Nephron (organoid): ENCODE data around the gene ARPC2.
A peak's percentile ranks its signal among the peaks of the same experiment; 100 is the strongest.

ENCODE experiments used
- H3K27ac Mint-ChIP-seq, 3 experiments: 2 replicates each; pipeline ENCODE4 v1.8.0; 2020; ENCODE audit warnings: mixed read lengths in 3 of 3, mild to moderate bottlenecking in 2 of 3, moderate library complexity in 1 of 3
- H3K27me3 Mint-ChIP-seq: 2 replicates; pipeline ENCODE4 v1.8.0; 2021; ENCODE audit warnings: low read depth, mild to moderate bottlenecking, moderate library complexity, mixed read lengths
- H3K36me3 Mint-ChIP-seq: 2 replicates; pipeline ENCODE4 v1.8.0; 2020; ENCODE audit warnings: low read depth, mixed read lengths
- H3K4me1 Mint-ChIP-seq: 2 replicates; pipeline ENCODE4 v1.8.0; 2020; ENCODE audit warnings: mixed read lengths
- H3K4me3 Mint-ChIP-seq, 3 experiments: 2 replicates each; pipeline ENCODE4 v1.8.0; 2020; ENCODE audit warnings: mild to moderate bottlenecking in 3 of 3, mixed read lengths in 3 of 3, moderate library complexity in 2 of 3
- H3K9me3 Mint-ChIP-seq: 2 replicates; pipeline ENCODE4 v1.8.0; 2020; ENCODE audit warnings: mixed read lengths
- TF ChIP-seq, protein P1 (sequence below), 3 experiments: fragments of 200-600 bp; sonication (generic); IDR thresholded peaks; one replicate each; pipeline ENCODE4 v1.5.0; 2021; ENCODE audit warnings: antibody characterized with exemption in 3 of 3; ENCODE audit not compliant: unreplicated experiment in 3 of 3

Gene ARPC2

DNA sequence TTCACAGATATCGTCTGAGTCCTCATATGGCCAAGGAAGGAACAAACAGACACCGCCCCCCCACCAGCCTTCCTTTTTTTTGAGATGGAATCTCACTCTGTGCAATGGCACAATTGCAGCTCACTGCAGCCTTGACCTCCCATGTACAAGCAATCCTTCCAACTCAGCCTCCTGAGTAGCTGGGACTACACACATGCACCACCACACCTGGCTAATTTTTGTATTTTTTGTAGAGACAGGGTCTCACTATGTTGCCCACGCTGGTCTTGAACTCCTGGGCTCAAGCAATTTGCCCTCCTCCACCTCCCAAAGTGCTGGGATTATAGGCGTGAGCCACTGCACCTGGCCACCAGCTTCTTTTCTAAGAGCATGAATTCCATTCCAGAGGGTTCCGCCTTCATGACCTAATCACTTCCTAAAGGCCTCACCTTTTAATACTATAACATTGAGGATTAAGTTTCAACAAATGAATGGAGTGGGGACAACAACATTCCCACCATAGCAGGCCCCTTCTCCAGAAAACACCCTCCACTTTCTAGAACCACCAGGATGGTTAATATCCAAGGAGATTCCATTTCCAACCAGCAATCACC, 77.5 kb downstream of the ARPC2 start:
- no peaks in the 10 kb centered on the region for H3K9me3 Mint-ChIP-seq
- H3K4me3 Mint-ChIP-seq: peak overlapping the region; percentile 36 to 63 (median 50)
- TF ChIP-seq, protein P1, sequence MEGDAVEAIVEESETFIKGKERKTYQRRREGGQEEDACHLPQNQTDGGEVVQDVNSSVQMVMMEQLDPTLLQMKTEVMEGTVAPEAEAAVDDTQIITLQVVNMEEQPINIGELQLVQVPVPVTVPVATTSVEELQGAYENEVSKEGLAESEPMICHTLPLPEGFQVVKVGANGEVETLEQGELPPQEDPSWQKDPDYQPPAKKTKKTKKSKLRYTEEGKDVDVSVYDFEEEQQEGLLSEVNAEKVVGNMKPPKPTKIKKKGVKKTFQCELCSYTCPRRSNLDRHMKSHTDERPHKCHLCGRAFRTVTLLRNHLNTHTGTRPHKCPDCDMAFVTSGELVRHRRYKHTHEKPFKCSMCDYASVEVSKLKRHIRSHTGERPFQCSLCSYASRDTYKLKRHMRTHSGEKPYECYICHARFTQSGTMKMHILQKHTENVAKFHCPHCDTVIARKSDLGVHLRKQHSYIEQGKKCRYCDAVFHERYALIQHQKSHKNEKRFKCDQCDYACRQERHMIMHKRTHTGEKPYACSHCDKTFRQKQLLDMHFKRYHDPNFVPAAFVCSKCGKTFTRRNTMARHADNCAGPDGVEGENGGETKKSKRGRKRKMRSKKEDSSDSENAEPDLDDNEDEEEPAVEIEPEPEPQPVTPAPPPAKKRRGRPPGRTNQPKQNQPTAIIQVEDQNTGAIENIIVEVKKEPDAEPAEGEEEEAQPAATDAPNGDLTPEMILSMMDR (IDR thresholded peaks at IDR 0.05; ENCODE audit: unreplicated experiment in 3 of 3): no peak
- peak overlapping the region; percentile 77 to 92 (median 90) for H3K27ac Mint-ChIP-seq
- no peaks in the 10 kb centered on the region for H3K36me3 Mint-ChIP-seq
- peaks cover 52% of the 10 kb centered on the region for H3K4me1 Mint-ChIP-seq
- H3K27me3 Mint-ChIP-seq: no peaks in the 10 kb centered on the region

DNA sequence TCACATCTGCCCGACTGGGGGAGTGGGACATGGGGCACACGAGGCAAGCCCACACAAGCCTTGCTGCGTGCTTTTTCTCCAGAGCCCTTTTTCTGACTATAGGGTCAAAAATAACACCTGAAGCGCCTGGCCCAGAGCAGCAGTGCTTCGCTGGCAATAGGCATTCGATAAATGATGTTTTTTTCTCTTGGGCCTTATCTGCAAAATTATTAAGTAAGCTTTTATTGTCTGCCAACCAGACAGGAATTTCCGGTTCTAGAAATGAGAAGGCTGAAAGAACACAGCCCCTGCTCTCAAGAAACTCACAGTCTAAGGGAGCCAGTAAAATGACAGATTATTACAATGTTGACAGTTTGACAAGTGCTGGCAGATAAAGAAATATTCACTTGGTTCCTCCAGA, 78.0 kb downstream of the ARPC2 start:
- Mint-ChIP-seq H3K4me3 (peak overlapping the region; percentile 29 to 63 (median 36)), H3K36me3 (no peaks in the 10 kb centered on the region), H3K27ac (peak overlapping the region; percentile 77 to 92 (median 90)), H3K9me3 (no peaks in the 10 kb centered on the region), H3K27me3 (no peaks in the 10 kb centered on the region), H3K4me1 (peaks cover 47% of the 10 kb centered on the region)
- TF ChIP-seq, protein P1 (IDR thresholded peaks at IDR 0.05; ENCODE audit: unreplicated experiment in 3 of 3): no peak

- H3K9me3 Mint-ChIP-seq: no peaks in the 10 kb centered on the region
- H3K27me3 Mint-ChIP-seq: no peaks in the 10 kb centered on the region
Measured at GRCh38 chr2:218296200-218296599, 79.2 kb downstream of the ARPC2 start.

GRCh38 chr2:218296847-218297246, 79.9 kb downstream of the ARPC2 start:
- Mint-ChIP-seq H3K9me3 (no peaks in the 10 kb centered on the region), H3K4me3 (no peak overlapping the region), H3K36me3 (no peaks in the 10 kb centered on the region), H3K27me3 (no peaks in the 10 kb centered on the region), H3K4me1 (peaks cover 31% of the 10 kb centered on the region), H3K27ac (peak overlapping the region in 1 of 3 experiments; percentile 11)
- TF ChIP-seq, protein P1 (IDR thresholded peaks at IDR 0.05; ENCODE audit: unreplicated experiment in 3 of 3): no peak

More at GRCh38 chr2:218296200-218296599, 79.2 kb downstream of the ARPC2 start:
- peak overlapping the region in 1 of 3 experiments; percentile 1 for H3K4me3 Mint-ChIP-seq
- H3K27ac Mint-ChIP-seq: peak overlapping the region in 2 of 3 experiments; percentile 18 to 77
- no peaks in the 10 kb centered on the region for H3K36me3 Mint-ChIP-seq
- peaks cover 36% of the 10 kb centered on the region for H3K4me1 Mint-ChIP-seq
- TF ChIP-seq, protein P1 (IDR thresholded peaks at IDR 0.05; ENCODE audit: unreplicated experiment in 3 of 3): no peak

GRCh38 chr2:218298314-218298875, 81.4 kb downstream of the ARPC2 start:
- no peak overlapping the region for H3K4me3 Mint-ChIP-seq
- TF ChIP-seq, protein P1 (IDR thresholded peaks at IDR 0.05; ENCODE audit: unreplicated experiment in 3 of 3): no peak
- H3K36me3 Mint-ChIP-seq: no peaks in the 10 kb centered on the region
- H3K9me3 Mint-ChIP-seq: no peaks in the 10 kb centered on the region
- no peak overlapping the region for H3K27ac Mint-ChIP-seq
- H3K27me3 Mint-ChIP-seq: no peaks in the 10 kb centered on the region
- peaks cover 25% of the 10 kb centered on the region for H3K4me1 Mint-ChIP-seq

DNA sequence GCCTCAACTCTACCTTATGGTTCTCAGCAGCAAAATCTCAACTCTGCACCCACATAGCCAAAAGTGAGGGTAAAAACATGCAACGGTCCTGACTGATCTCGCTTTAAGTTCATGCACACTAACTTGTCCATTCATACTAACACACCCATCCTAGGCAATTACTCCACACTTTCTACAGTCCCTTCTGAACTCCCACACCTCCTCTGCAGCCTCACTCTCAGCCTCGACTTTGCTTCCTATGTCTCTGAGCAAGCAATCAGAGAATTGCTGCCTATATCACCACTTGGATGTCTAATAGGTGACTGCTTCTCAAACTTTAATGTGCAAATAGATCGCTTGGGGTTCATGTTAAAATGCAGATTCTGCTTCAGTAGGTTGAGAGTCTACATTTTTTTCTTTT, 83.2 kb downstream of the ARPC2 start:
- Mint-ChIP-seq H3K4me1 (peaks cover 11% of the 10 kb centered on the region), H3K27me3 (no peaks in the 10 kb centered on the region), H3K36me3 (no peaks in the 10 kb centered on the region), H3K27ac (peak overlapping the region in 2 of 3 experiments; percentile 3 to 8), H3K4me3 (no peak overlapping the region), H3K9me3 (no peaks in the 10 kb centered on the region)
- TF ChIP-seq, protein P1 (IDR thresholded peaks at IDR 0.05; ENCODE audit: unreplicated experiment in 3 of 3): no peak
